SK-N-SH (cell line): ENCODE results near the gene SPDYA. TPM values are rescaled to one million over a fixed set of nuclear protein-coding genes. Genes with fewer than 3 reads are reported as not detected.
A peak's percentile ranks its signal among the peaks of the same experiment; 100 is the strongest.

Experiments used
- CTCF ChIA-PET: fragments of 300-600, 350-600 bp; formaldehyde crosslinking; extraction: SDS; loops from one replicate; lab custom pipeline; 2021; lab: Yijun Ruan, JAX
- POLR2A ChIA-PET: fragments of 350-600 bp; sonication (Branson Sonifier 250); formaldehyde crosslinking; extraction: SDS; loops from one replicate; lab custom pipeline; 2020; ENCODE audit warnings: antibody characterized with exemption, inconsistent platforms; lab: Yijun Ruan, JAX
- DNase-seq: peaks from one replicate; pipeline ENCODE4 v3.0.0; 2012
- H2AFZ ChIP-seq: fragments of 200-600 bp; sonication (generic); 2 replicates; pipeline ENCODE4 v1.8.1; 2016; ENCODE audit warnings: antibody characterized with exemption, mild to moderate bottlenecking, low read depth
- H3F3A ChIP-seq: fragments of 200-600 bp; sonication (generic); replicated peaks from 2 replicates; pipeline ENCODE3; 2016; ENCODE audit warnings: antibody characterized with exemption, mild to moderate bottlenecking; ENCODE audit not compliant: insufficient read depth
- H3K27ac ChIP-seq, 2 experiments: fragments of 200-500 bp in 1 of 2; fragments of 200-600 bp in 1 of 2; sonication (Bioruptor generic) in 1 of 2; sonication (generic), shearing (Covaris generic) in 1 of 2; 2 replicates each; pipeline versions ENCODE4 v1.5.1 to v1.6.1; 2014 to 2016; ENCODE audit warnings: low read depth in 2 of 2, inconsistent platforms in 1 of 2, low read length in 1 of 2, mild to moderate bottlenecking in 1 of 2, mixed read lengths in 1 of 2
- H3K27me3 ChIP-seq: fragments of 200-600 bp; sonication (generic), shearing (Covaris generic); 2 replicates; pipeline ENCODE4 v1.6.1; 2016; ENCODE audit warnings: mixed run types; ENCODE audit not compliant: insufficient read depth
- H3K36me3 ChIP-seq, 2 experiments: fragments of 200-500 bp in 1 of 2; fragments of 200-600 bp in 1 of 2; sonication (Bioruptor generic) in 1 of 2; sonication (generic) in 1 of 2; replicated peaks in 1 of 2; 2 replicates each; pipeline versions ENCODE3 to v1.5.1; 2014 to 2016; ENCODE audit warnings: low read length in 1 of 2, mild to moderate bottlenecking in 1 of 2; ENCODE audit not compliant: insufficient read depth in 2 of 2, control insufficient read depth in 1 of 2
- H3K4me1 ChIP-seq, 2 experiments: fragments of 200-500 bp in 1 of 2; fragments of 200-600 bp in 1 of 2; sonication (Bioruptor generic) in 1 of 2; sonication (generic), shearing (Covaris generic) in 1 of 2; 2 replicates each; pipeline versions ENCODE4 v1.5.1 to v1.6.1; 2014 to 2016; ENCODE audit warnings: low read depth in 1 of 2, low read length in 1 of 2, mixed run types in 1 of 2; ENCODE audit not compliant: insufficient read depth in 2 of 2, control insufficient read depth in 1 of 2
- H3K4me2 ChIP-seq: fragments of 200-600 bp; sonication (generic), shearing (Covaris generic); 2 replicates; pipeline ENCODE4 v1.6.1; 2017; ENCODE audit warnings: mixed run types
- H3K4me3 ChIP-seq, 2 experiments: fragments of 200-500 bp in 1 of 2; fragments of 200-600 bp in 1 of 2; sonication (Bioruptor generic) in 1 of 2; sonication (generic), shearing (Covaris generic) in 1 of 2; 2 replicates each; pipeline versions ENCODE4 v1.5.1 to v1.8.1; 2014 to 2016; ENCODE audit warnings: low read depth in 2 of 2, inconsistent platforms in 1 of 2, low read length in 1 of 2, mild to moderate bottlenecking in 1 of 2, mixed read lengths in 1 of 2, moderate library complexity in 1 of 2
- H3K79me2 ChIP-seq: fragments of 200-600 bp; sonication (generic); 2 replicates; pipeline ENCODE4 v1.8.1; 2017; ENCODE audit warnings: mild to moderate bottlenecking; ENCODE audit not compliant: insufficient read depth
- H3K9ac ChIP-seq: fragments of 200-600 bp; sonication (generic); 2 replicates; pipeline ENCODE4 v1.6.1; 2017; ENCODE audit warnings: mixed run types
- H3K9me2 ChIP-seq: fragments of 200-600 bp; sonication (generic); 2 replicates; pipeline ENCODE4 v1.6.1; 2017; ENCODE audit warnings: mixed run types
- H3K9me3 ChIP-seq: fragments of 200-600 bp; sonication (generic); 2 replicates; pipeline ENCODE4 v1.6.1; 2017; ENCODE audit warnings: mixed run types, mild to moderate bottlenecking, moderate library complexity
- H4K20me1 ChIP-seq: fragments of 200-600 bp; sonication (generic); 2 replicates; pipeline ENCODE4 v1.6.1; 2017; ENCODE audit warnings: mild to moderate bottlenecking, mixed run types; ENCODE audit not compliant: insufficient read depth
- FOSL2 ChIP-seq: IDR thresholded peaks from 2 replicates; pipeline ENCODE4 v1.4.0; 2012; ENCODE audit warnings: low read depth, mild to moderate bottlenecking, moderate library complexity, borderline replicate concordance
- FOXM1 ChIP-seq: IDR thresholded peaks from 2 replicates; pipeline ENCODE4 v1.4.0; 2012; ENCODE audit warnings: low read depth, mild to moderate bottlenecking
- GABPA ChIP-seq: IDR thresholded peaks from 2 replicates; pipeline ENCODE4 v1.4.0; 2012; ENCODE audit warnings: low read depth, mild to moderate bottlenecking
- GATA2 ChIP-seq: sonication (generic); formaldehyde crosslinking; IDR thresholded peaks from 2 replicates; pipeline ENCODE4 v1.5.0; 2020; ENCODE audit warnings: mild to moderate bottlenecking, missing genetic modification reagents
- MXI1 ChIP-seq: IDR thresholded peaks from 2 replicates; pipeline ENCODE4 v1.6.1; 2012; ENCODE audit warnings: mild to moderate bottlenecking, low read depth, low read length, improper control_type of control experiment
- NRF1 ChIP-seq: IDR thresholded peaks from 2 replicates; pipeline ENCODE4 v1.6.1; 2012; ENCODE audit warnings: low read depth, mild to moderate bottlenecking, low read length
- PBX3 ChIP-seq: IDR thresholded peaks from 2 replicates; pipeline ENCODE4; 2012
- POLR2AphosphoS5 ChIP-seq: IDR thresholded peaks from 2 replicates; pipeline ENCODE4 v1.6.1; 2012; ENCODE audit warnings: low read depth, low read length
- RCOR1 ChIP-seq: fragments of 150-350 bp; IDR thresholded peaks from 2 replicates; pipeline ENCODE4 v1.6.1; 2017; ENCODE audit warnings: antibody characterized with exemption, low read length
- RXRA ChIP-seq: IDR thresholded peaks from 2 replicates; pipeline ENCODE4 v1.4.0; 2012; ENCODE audit warnings: low read depth, mild to moderate bottlenecking, borderline replicate concordance
- TAF1 ChIP-seq: IDR thresholded peaks from 2 replicates; pipeline ENCODE4 v1.6.1; 2012; ENCODE audit warnings: low read depth, mild to moderate bottlenecking, low read length, moderate library complexity, borderline replicate concordance
- TEAD4 ChIP-seq: IDR thresholded peaks from 2 replicates; pipeline ENCODE4 v1.4.0; 2012; ENCODE audit warnings: mild to moderate bottlenecking, borderline replicate concordance; ENCODE audit not compliant: insufficient read depth
- USF1 ChIP-seq: IDR thresholded peaks from 2 replicates; pipeline ENCODE4 v1.4.0; 2012; ENCODE audit warnings: low read depth, borderline replicate concordance
- WGBS: methylation state at CpG from one replicate; pipeline ENCODE4 v1.1.6; 2017; ENCODE audit warnings: low lambda C conversion rate; 5-methylcytosine and 5-hydroxymethylcytosine counted together
- polyA plus RNA-seq, 3 experiments: library from polyadenylated mRNA; depleted of rRNA; stranded (reverse); fragments of >200 nt; gene quantifications; 2 replicates each; pipeline ENCODE4 v1.2.3, GENCODE V29; 2012
- TF ChIP-seq, protein P1 (sequence below): IDR thresholded peaks from 2 replicates; pipeline ENCODE4 v1.4.0; 2012; ENCODE audit warnings: low read depth

The SPDYA gene
- polyA plus RNA-seq (2012; rRNA removed): 0.10 TPM in 1 of 2 replicates, not detected in the other
- polyA plus RNA-seq (2012; cell fraction: cytosol; rRNA removed): 0.04 TPM in 2 replicates
- polyA plus RNA-seq (2012; cell fraction: nucleus; rRNA removed): 0.11 and 0.18 TPM in 2 replicates

DNA sequence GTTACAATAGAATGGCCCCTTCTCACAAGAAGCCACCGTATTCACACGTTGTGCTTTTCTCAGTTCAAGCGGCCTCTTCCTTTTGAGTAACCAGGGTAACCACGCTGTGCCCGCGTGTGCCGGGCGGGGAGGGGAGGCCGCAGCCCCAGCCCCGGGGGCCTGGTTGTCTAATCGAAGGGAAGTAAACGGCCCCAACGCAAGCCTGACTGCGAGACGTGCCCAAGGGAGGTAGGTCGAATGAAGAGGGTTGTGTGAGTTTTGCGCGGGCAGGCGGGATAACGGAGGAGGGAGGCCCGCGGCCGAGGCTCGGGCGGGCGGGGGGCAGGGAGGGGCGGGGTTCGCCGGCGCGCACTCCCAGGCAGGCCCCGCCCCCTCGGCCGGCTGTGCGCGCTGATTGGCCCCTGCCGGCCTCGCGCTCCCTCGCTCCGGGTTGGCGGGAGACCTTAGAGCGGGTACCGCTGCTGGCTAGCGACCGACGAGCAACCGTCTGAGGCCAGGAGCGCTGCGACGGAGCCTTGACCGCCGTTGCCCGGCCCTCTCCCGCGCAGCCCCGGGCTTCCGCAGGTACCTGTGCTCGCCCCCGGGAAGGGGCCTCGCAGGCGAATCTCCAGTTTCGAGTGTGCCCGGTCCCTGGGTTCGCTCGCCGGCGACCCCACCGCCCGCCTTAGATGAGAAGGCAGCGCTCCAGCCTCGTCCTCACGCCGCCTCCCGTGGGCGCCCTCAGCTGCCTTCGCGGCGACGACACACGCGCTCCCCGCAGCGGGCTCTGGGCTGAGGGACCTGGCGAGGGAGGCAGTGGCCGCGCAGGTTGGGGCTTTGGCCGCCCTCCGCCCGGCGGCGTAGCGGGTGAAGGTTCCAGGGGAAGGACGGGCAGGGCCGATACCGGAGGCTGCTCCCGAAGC lies at the start of gene SPDYA:
SPDYA (plus strand) TSS at position 451 of the 902 bp plus-strand sequence. CDS start 5,181 bp downstream, outside the sequence.
- ChIA-PET POLR2A (no interaction called here), CTCF (interaction anchor here (0.9 to 3.2 kb wide), 7 partner anchors 10 to 367 kb away, joined by 3 to 22 read pairs (median 4); no protein-coding TSS in a partner anchor)
- H3K27me3 ChIP-seq: no peaks in the 10 kb centered on the region
- no peaks in the 10 kb centered on the region for H4K20me1 ChIP-seq
- no peak within 1 kb of the TSS; the same call in 1 of the 2 replicates for H2AFZ ChIP-seq
- H3K9me3 ChIP-seq: no peaks in the 10 kb centered on the region
- H3K9me2 ChIP-seq: no peaks in the 10 kb centered on the region
- peak within 1 kb of the TSS in 1 of 2 experiments; percentile 43; a peak in 1 of 4 replicates for H3K27ac ChIP-seq
- peaks cover 36% of the 10 kb centered on the region for H3F3A ChIP-seq
- no peaks in the 10 kb centered on the region for H3K79me2 ChIP-seq
- TF ChIP-seq RXRA (no peak), USF1 (peak; percentile 7; the same call in 1 of the 2 replicates), MXI1 (peak; percentile 81; the same call in 1 of the 2 replicates), TEAD4 (no peak), POLR2AphosphoS5 (peak; percentile 14; the same call in 1 of the 2 replicates), GABPA (no peak), RCOR1 (0 out of 2 replicates have a peak, but pooled peaks have one; percentile 8)
- TF ChIP-seq, protein P1, sequence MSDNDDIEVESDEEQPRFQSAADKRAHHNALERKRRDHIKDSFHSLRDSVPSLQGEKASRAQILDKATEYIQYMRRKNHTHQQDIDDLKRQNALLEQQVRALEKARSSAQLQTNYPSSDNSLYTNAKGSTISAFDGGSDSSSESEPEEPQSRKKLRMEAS: peak; percentile 62; the same call in 1 of the 2 replicates
- peak within 1 kb of the TSS; percentile 56 to 57; a peak in 3 of 4 replicates for H3K4me3 ChIP-seq
- peaks cover 0 to 25% of the 10 kb centered on the region in 2 experiments for H3K36me3 ChIP-seq
- peak within 1 kb of the TSS; percentile 65 for H3K4me2 ChIP-seq
- peaks cover 0 to 5% of the 10 kb centered on the region in 2 experiments; a peak in 1 of 4 replicates for H3K4me1 ChIP-seq
- peak; percentile 99 for DNase-seq
- peak within 1 kb of the TSS; percentile 26; the same call in 1 of the 2 replicates for H3K9ac ChIP-seq
- WGBS: 29% methylated on average over 53 of the region's 97 CpGs

DNA sequence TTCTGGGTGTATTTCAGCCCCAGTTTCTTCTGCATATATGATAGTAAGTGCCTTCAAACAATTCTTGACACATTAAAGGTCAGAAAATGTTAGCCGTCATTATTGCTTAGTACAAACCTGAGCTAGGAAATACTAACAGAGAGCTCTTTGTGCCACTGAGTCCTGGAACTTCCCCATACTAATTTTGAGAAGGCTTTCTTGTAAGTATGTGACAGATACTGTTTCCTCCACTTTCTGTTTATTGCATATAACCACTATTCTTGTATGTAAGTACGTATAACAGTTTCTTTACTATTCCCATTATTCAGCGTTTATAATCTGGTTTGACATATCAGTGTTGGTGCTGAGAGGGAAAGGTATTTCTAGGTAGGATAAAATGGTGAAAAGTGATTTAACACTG lies 49.2 kb upstream of the SPDYA start:
- H3F3A ChIP-seq: peaks cover 18% of the 10 kb centered on the region
- H3K9ac ChIP-seq: no peak overlapping the region
- ChIA-PET POLR2A (interaction anchor here (1.0 kb wide), 1 partner anchor 9 kb away, joined by 3 read pairs; the partner anchor contains the start of gene PPP1CB), CTCF (interaction anchor here (1.0 to 2.9 kb wide), 4 partner anchors 13 to 196 kb away, joined by 3 to 20 read pairs (median 4); no protein-coding TSS in a partner anchor)
- no peak overlapping the region for H3K4me2 ChIP-seq
- no peaks in the 10 kb centered on the region for H3K27me3 ChIP-seq
- peaks cover 11 to 21% of the 10 kb centered on the region in 2 experiments; a peak in 3 of 4 replicates for H3K4me1 ChIP-seq
- no peak overlapping the region for H3K27ac ChIP-seq
- over 99% methylated on average over 3 of the region's 3 CpGs for WGBS
- no peak for DNase-seq
- TF ChIP-seq NRF1 (no peak), PBX3 (no peak), FOSL2 (no peak), TAF1 (no peak), POLR2AphosphoS5 (no peak), FOXM1 (no peak), GABPA (no peak), GATA2 (no peak)
- no peak overlapping the region for H2AFZ ChIP-seq
- H3K79me2 ChIP-seq: peaks cover 100% of the 10 kb centered on the region
- H3K4me3 ChIP-seq: no peak overlapping the region
- H3K36me3 ChIP-seq: peaks cover 17 to 20% of the 10 kb centered on the region in 2 experiments
- no peaks in the 10 kb centered on the region for H3K9me2 ChIP-seq
- H3K9me3 ChIP-seq: no peaks in the 10 kb centered on the region
- peaks cover 98% of the 10 kb centered on the region for H4K20me1 ChIP-seq
